ENCODE data around the gene MYO3B.

MYO3B gene

DNA sequence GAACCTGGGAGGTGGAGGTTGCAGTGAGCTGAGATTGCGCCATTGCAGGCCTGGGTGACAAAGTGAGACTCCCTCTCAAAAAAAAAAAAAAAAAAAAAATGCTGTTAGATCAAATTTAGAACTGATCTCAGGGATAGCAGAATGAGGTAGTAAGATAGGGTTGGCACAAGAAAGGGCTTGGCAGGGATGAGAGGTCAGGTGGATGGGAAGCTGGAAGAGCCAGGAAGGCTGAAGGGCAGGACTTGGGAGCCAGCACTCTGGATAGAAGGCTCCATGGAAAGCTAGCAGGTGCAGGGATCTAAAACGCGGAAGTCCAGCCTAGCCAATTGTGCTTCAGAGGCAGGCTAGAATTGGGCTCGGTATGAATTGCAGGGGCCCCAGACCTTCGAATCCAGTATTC, 286.3 kb downstream of the MYO3B start:
- no peaks in the 10 kb centered on the region for H3K79me2 ChIP-seq (ENCODE audit: control insufficient read depth, low read length)
- no peaks in the 10 kb centered on the region for H3K9me2 ChIP-seq (replicated peaks; ENCODE audit: control insufficient read depth, low read length)
- TF ChIP-seq, protein P1, sequence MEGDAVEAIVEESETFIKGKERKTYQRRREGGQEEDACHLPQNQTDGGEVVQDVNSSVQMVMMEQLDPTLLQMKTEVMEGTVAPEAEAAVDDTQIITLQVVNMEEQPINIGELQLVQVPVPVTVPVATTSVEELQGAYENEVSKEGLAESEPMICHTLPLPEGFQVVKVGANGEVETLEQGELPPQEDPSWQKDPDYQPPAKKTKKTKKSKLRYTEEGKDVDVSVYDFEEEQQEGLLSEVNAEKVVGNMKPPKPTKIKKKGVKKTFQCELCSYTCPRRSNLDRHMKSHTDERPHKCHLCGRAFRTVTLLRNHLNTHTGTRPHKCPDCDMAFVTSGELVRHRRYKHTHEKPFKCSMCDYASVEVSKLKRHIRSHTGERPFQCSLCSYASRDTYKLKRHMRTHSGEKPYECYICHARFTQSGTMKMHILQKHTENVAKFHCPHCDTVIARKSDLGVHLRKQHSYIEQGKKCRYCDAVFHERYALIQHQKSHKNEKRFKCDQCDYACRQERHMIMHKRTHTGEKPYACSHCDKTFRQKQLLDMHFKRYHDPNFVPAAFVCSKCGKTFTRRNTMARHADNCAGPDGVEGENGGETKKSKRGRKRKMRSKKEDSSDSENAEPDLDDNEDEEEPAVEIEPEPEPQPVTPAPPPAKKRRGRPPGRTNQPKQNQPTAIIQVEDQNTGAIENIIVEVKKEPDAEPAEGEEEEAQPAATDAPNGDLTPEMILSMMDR (IDR thresholded peaks at IDR 0.05; ENCODE audit: low read depth, low read length, poor library complexity, severe bottlenecking), result no peak
- no peak for TF ChIP-seq EZH2phosphoT487 (IDR thresholded peaks at IDR 0.05; ENCODE audit: borderline replicate concordance, low read length)
- H3K4me1 ChIP-seq (ENCODE audit: control insufficient read depth, low read length), result no peaks in the 10 kb centered on the region
- H3K4me2 ChIP-seq (ENCODE audit: low read length), result no peak overlapping the region
- H3K27me3 ChIP-seq (ENCODE audit: control insufficient read depth, low read length), result no peaks in the 10 kb centered on the region
- no peak overlapping the region for H3K4me3 ChIP-seq (ENCODE audit: low read length)
- no peak overlapping the region for H3K27ac ChIP-seq (ENCODE audit: low read depth, low read length)
- no peaks in the 10 kb centered on the region for H3F3A ChIP-seq (ENCODE audit: control insufficient read depth, insufficient read depth)
- H3K9me3 ChIP-seq (ENCODE audit: control insufficient read depth, insufficient read depth, low read length), result no peaks in the 10 kb centered on the region
- H4K20me1 ChIP-seq (ENCODE audit: control insufficient read depth, insufficient read depth, low read depth, low read length), result no peaks in the 10 kb centered on the region
- no peaks in the 10 kb centered on the region for H3K36me3 ChIP-seq (ENCODE audit: control insufficient read depth, low read length)

- H3K9me3 ChIP-seq (ENCODE audit: control insufficient read depth, insufficient read depth, low read length), result no peaks in the 10 kb centered on the region; the same call in 1 of the 2 replicates
These were observed 287.3 kb downstream of the MYO3B start for GRCh38 chr2:170465241-170465640.

DNA sequence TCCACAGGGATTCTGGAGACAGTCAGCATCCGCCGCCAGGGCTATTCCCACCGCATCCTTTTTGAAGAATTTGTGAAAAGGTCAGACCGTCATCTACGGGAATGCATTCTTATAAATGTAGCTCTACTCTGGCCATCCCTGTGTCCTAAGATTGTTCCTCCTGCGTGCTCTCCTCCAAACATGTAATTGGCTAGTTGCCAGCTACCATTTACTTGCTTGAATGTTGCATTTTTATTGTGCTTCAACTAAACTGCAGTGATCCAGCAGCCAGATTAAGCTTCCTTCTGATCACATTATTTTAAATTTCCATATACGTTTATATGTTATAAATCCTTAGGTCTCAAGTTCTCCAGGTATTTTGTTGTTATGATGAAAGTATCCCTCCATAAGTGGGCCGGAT, 288.7 kb downstream of the MYO3B start:
- Histone ChIP-seq H4K20me1 (ENCODE audit: control insufficient read depth, insufficient read depth, low read depth, low read length) (no peaks in the 10 kb centered on the region), H3K4me1 (ENCODE audit: control insufficient read depth, low read length) (no peaks in the 10 kb centered on the region), H3K4me2 (ENCODE audit: low read length) (no peak overlapping the region), H3K9me2 (replicated peaks; ENCODE audit: control insufficient read depth, low read length) (no peaks in the 10 kb centered on the region), H3K4me3 (ENCODE audit: low read length) (no peak overlapping the region), H3K79me2 (ENCODE audit: control insufficient read depth, low read length) (no peaks in the 10 kb centered on the region), H3K27ac (ENCODE audit: low read depth, low read length) (no peak overlapping the region), H3F3A (ENCODE audit: control insufficient read depth, insufficient read depth) (no peaks in the 10 kb centered on the region), H3K36me3 (ENCODE audit: control insufficient read depth, low read length) (no peaks in the 10 kb centered on the region), H3K9me3 (ENCODE audit: control insufficient read depth, insufficient read depth, low read length) (no peaks in the 10 kb centered on the region; the same call in 1 of the 2 replicates), H3K27me3 (ENCODE audit: control insufficient read depth, low read length) (no peaks in the 10 kb centered on the region)
- TF ChIP-seq, protein P1 (IDR thresholded peaks at IDR 0.05; ENCODE audit: low read depth, low read length, poor library complexity, severe bottlenecking), result no peak
- TF ChIP-seq EZH2phosphoT487 (IDR thresholded peaks at IDR 0.05; ENCODE audit: borderline replicate concordance, low read length), result no peak

More at GRCh38 chr2:170465241-170465640, 287.3 kb downstream of the MYO3B start:
- no peak for TF ChIP-seq EZH2phosphoT487 (IDR thresholded peaks at IDR 0.05; ENCODE audit: borderline replicate concordance, low read length)
- TF ChIP-seq, protein P1 (IDR thresholded peaks at IDR 0.05; ENCODE audit: low read depth, low read length, poor library complexity, severe bottlenecking), result no peak
- Histone ChIP-seq H3K4me1 (ENCODE audit: control insufficient read depth, low read length) (no peaks in the 10 kb centered on the region), H3K4me2 (ENCODE audit: low read length) (no peak overlapping the region), H3F3A (ENCODE audit: control insufficient read depth, insufficient read depth) (no peaks in the 10 kb centered on the region), H3K4me3 (ENCODE audit: low read length) (no peak overlapping the region), H4K20me1 (ENCODE audit: control insufficient read depth, insufficient read depth, low read depth, low read length) (no peaks in the 10 kb centered on the region), H3K36me3 (ENCODE audit: control insufficient read depth, low read length) (no peaks in the 10 kb centered on the region), H3K79me2 (ENCODE audit: control insufficient read depth, low read length) (no peaks in the 10 kb centered on the region), H3K9me2 (replicated peaks; ENCODE audit: control insufficient read depth, low read length) (no peaks in the 10 kb centered on the region), H3K27me3 (ENCODE audit: control insufficient read depth, low read length) (no peaks in the 10 kb centered on the region), H3K27ac (ENCODE audit: low read depth, low read length) (no peak overlapping the region)

All from DOHH2 (cell line).